SK-N-SH (cell line): ENCODE results near the gene ANXA1. TPM values are rescaled to one million over a fixed set of nuclear protein-coding genes. Genes with fewer than 3 reads are reported as not detected.

Source experiments
- CTCF ChIA-PET: fragments of 300-600, 350-600 bp; formaldehyde crosslinking; extraction: SDS; loops from one replicate; lab custom pipeline; 2021; lab: Yijun Ruan, JAX
- POLR2A ChIA-PET: fragments of 350-600 bp; sonication (Branson Sonifier 250); formaldehyde crosslinking; extraction: SDS; loops from one replicate; lab custom pipeline; 2020; ENCODE audit warnings: antibody characterized with exemption, inconsistent platforms; lab: Yijun Ruan, JAX
- DNase-seq: peaks from one replicate; pipeline ENCODE4 v3.0.0; 2012
- H2AFZ ChIP-seq: fragments of 200-600 bp; sonication (generic); 2 replicates; pipeline ENCODE4 v1.8.1; 2016; ENCODE audit warnings: antibody characterized with exemption, mild to moderate bottlenecking, low read depth
- H3F3A ChIP-seq: fragments of 200-600 bp; sonication (generic); replicated peaks from 2 replicates; pipeline ENCODE3; 2016; ENCODE audit warnings: antibody characterized with exemption, mild to moderate bottlenecking; ENCODE audit not compliant: insufficient read depth
- H3K27ac ChIP-seq, 2 experiments: fragments of 200-500 bp in 1 of 2; fragments of 200-600 bp in 1 of 2; sonication (Bioruptor generic) in 1 of 2; sonication (generic), shearing (Covaris generic) in 1 of 2; 2 replicates each; pipeline versions ENCODE4 v1.5.1 to v1.6.1; 2014 to 2016; ENCODE audit warnings: low read depth in 2 of 2, inconsistent platforms in 1 of 2, low read length in 1 of 2, mild to moderate bottlenecking in 1 of 2, mixed read lengths in 1 of 2
- H3K27me3 ChIP-seq: fragments of 200-600 bp; sonication (generic), shearing (Covaris generic); 2 replicates; pipeline ENCODE4 v1.6.1; 2016; ENCODE audit warnings: mixed run types; ENCODE audit not compliant: insufficient read depth
- H3K36me3 ChIP-seq, 2 experiments: fragments of 200-500 bp in 1 of 2; fragments of 200-600 bp in 1 of 2; sonication (Bioruptor generic) in 1 of 2; sonication (generic) in 1 of 2; replicated peaks in 1 of 2; 2 replicates each; pipeline versions ENCODE3 to v1.5.1; 2014 to 2016; ENCODE audit warnings: low read length in 1 of 2, mild to moderate bottlenecking in 1 of 2; ENCODE audit not compliant: insufficient read depth in 2 of 2, control insufficient read depth in 1 of 2
- H3K4me1 ChIP-seq, 2 experiments: fragments of 200-500 bp in 1 of 2; fragments of 200-600 bp in 1 of 2; sonication (Bioruptor generic) in 1 of 2; sonication (generic), shearing (Covaris generic) in 1 of 2; 2 replicates each; pipeline versions ENCODE4 v1.5.1 to v1.6.1; 2014 to 2016; ENCODE audit warnings: low read depth in 1 of 2, low read length in 1 of 2, mixed run types in 1 of 2; ENCODE audit not compliant: insufficient read depth in 2 of 2, control insufficient read depth in 1 of 2
- H3K4me2 ChIP-seq: fragments of 200-600 bp; sonication (generic), shearing (Covaris generic); 2 replicates; pipeline ENCODE4 v1.6.1; 2017; ENCODE audit warnings: mixed run types
- H3K4me3 ChIP-seq, 2 experiments: fragments of 200-500 bp in 1 of 2; fragments of 200-600 bp in 1 of 2; sonication (Bioruptor generic) in 1 of 2; sonication (generic), shearing (Covaris generic) in 1 of 2; 2 replicates each; pipeline versions ENCODE4 v1.5.1 to v1.8.1; 2014 to 2016; ENCODE audit warnings: low read depth in 2 of 2, inconsistent platforms in 1 of 2, low read length in 1 of 2, mild to moderate bottlenecking in 1 of 2, mixed read lengths in 1 of 2, moderate library complexity in 1 of 2
- H3K79me2 ChIP-seq: fragments of 200-600 bp; sonication (generic); 2 replicates; pipeline ENCODE4 v1.8.1; 2017; ENCODE audit warnings: mild to moderate bottlenecking; ENCODE audit not compliant: insufficient read depth
- H3K9ac ChIP-seq: fragments of 200-600 bp; sonication (generic); 2 replicates; pipeline ENCODE4 v1.6.1; 2017; ENCODE audit warnings: mixed run types
- H3K9me2 ChIP-seq: fragments of 200-600 bp; sonication (generic); 2 replicates; pipeline ENCODE4 v1.6.1; 2017; ENCODE audit warnings: mixed run types
- H3K9me3 ChIP-seq: fragments of 200-600 bp; sonication (generic); 2 replicates; pipeline ENCODE4 v1.6.1; 2017; ENCODE audit warnings: mixed run types, mild to moderate bottlenecking, moderate library complexity
- H4K20me1 ChIP-seq: fragments of 200-600 bp; sonication (generic); 2 replicates; pipeline ENCODE4 v1.6.1; 2017; ENCODE audit warnings: mild to moderate bottlenecking, mixed run types; ENCODE audit not compliant: insufficient read depth
- CHD2 ChIP-seq: fragments of 150-350 bp; IDR thresholded peaks from 2 replicates; pipeline ENCODE4 v1.6.1; 2018; ENCODE audit warnings: low read length; ENCODE audit not compliant: partially characterized antibody
- FOXM1 ChIP-seq: IDR thresholded peaks from 2 replicates; pipeline ENCODE4 v1.4.0; 2012; ENCODE audit warnings: low read depth, mild to moderate bottlenecking
- GABPA ChIP-seq: IDR thresholded peaks from 2 replicates; pipeline ENCODE4 v1.4.0; 2012; ENCODE audit warnings: low read depth, mild to moderate bottlenecking
- NFIC ChIP-seq: IDR thresholded peaks from 2 replicates; pipeline ENCODE4 v1.4.0; 2012; ENCODE audit warnings: borderline replicate concordance
- POLR2AphosphoS5 ChIP-seq: IDR thresholded peaks from 2 replicates; pipeline ENCODE4 v1.6.1; 2012; ENCODE audit warnings: low read depth, low read length
- RAD21 ChIP-seq: IDR thresholded peaks from 2 replicates; pipeline ENCODE4 v1.6.1; 2012; ENCODE audit warnings: mild to moderate bottlenecking, low read length
- TAF1 ChIP-seq: IDR thresholded peaks from 2 replicates; pipeline ENCODE4 v1.6.1; 2012; ENCODE audit warnings: low read depth, mild to moderate bottlenecking, low read length, moderate library complexity, borderline replicate concordance
- WGBS: methylation state at CpG from one replicate; pipeline ENCODE4 v1.1.6; 2017; ENCODE audit warnings: low lambda C conversion rate; 5-methylcytosine and 5-hydroxymethylcytosine counted together
- polyA plus RNA-seq, 3 experiments: library from polyadenylated mRNA; depleted of rRNA; stranded (reverse); fragments of >200 nt; gene quantifications; 2 replicates each; pipeline ENCODE4 v1.2.3, GENCODE V29; 2012
- TF ChIP-seq, protein P1 (sequence below): IDR thresholded peaks from 2 replicates; pipeline ENCODE4 v1.4.0; 2012; ENCODE audit warnings: low read depth, borderline replicate concordance
- TF ChIP-seq, protein P2 (sequence below): IDR thresholded peaks from 2 replicates; pipeline ENCODE4; 2012
- TF ChIP-seq, protein P3 (sequence below): IDR thresholded peaks from 2 replicates; pipeline ENCODE4 v1.6.1; 2012; ENCODE audit warnings: mild to moderate bottlenecking, low read depth, low read length, moderate library complexity
- TF ChIP-seq, protein P4 (sequence below): IDR thresholded peaks from 2 replicates; pipeline ENCODE4 v1.4.0; 2012; ENCODE audit warnings: low read depth, borderline replicate concordance
- TF ChIP-seq, protein P5 (sequence below): IDR thresholded peaks from 2 replicates; pipeline ENCODE4 v1.4.0; 2012; ENCODE audit warnings: low read depth

The ANXA1 gene
- polyA plus RNA-seq, 1 of the 3 experiments (the other 2 are of a cell fraction): 443 TPM

DNA sequence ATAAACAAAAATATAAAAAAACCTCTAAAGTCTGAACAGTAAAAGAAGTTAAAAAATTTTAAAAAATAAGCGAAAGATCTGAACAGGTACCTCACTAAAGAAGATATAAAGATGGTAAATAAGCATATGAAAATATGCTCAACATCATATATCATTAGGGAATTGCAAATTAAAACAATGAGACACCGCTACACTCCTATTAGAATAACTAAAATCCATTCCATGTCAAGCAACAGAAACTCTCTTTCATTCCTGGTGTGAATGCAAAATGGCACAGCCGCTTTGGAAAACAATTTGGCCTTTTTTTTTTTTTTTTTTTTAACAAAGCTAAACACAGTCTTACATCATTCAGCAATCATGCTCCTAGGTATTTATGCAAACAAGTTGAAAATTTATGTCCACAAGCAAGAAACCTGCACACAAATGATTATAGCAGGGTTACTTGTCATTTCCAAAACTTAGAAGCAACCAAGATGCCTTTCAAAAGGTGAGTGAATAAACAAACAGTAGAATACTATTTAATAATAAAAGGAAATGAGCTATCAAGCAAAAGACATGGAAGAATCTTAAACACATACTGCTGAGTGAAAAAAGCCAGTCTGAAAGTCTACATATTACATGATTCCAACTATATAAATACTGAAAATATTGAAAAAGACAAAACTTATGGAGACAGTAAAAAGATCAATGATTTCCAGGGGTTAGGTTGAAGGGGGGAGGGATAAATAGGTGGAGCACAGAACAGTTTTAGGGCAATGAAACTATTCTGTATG, 22.1 kb downstream of the ANXA1 start (continued):
- TF ChIP-seq, protein P1, sequence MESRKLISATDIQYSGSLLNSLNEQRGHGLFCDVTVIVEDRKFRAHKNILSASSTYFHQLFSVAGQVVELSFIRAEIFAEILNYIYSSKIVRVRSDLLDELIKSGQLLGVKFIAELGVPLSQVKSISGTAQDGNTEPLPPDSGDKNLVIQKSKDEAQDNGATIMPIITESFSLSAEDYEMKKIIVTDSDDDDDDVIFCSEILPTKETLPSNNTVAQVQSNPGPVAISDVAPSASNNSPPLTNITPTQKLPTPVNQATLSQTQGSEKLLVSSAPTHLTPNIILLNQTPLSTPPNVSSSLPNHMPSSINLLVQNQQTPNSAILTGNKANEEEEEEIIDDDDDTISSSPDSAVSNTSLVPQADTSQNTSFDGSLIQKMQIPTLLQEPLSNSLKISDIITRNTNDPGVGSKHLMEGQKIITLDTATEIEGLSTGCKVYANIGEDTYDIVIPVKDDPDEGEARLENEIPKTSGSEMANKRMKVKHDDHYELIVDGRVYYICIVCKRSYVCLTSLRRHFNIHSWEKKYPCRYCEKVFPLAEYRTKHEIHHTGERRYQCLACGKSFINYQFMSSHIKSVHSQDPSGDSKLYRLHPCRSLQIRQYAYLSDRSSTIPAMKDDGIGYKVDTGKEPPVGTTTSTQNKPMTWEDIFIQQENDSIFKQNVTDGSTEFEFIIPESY: no peak

DNA sequence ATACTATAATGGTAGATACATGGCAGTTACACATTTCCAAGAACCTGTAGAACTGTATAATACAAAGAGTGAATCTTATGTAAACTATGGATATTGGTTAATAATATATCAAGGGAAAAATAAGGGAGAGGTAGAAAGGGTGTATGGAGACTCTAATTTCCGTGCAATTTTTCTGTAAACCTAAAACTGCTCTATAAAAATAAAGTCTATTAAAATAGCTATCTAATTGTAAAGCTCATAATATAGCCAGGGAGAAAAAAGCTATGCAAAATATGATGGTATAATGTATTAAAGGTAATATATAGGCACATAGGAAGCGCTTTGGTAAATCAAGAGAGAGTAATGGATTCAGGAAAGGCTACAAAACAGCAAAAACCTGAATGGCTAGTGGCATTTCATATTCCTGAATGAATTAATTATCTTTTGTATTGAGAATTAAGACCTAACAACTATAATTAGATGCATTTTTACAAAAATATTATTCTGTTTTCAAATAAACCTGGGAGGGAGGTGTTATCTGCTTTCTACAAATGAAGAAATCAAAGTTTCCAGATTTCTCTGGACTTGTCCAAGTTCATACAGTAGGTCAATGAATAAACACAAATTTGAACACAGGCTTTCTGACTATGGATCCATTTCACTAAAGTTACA, 22.8 kb downstream of the ANXA1 start:
- Histone ChIP-seq H3K4me2 (no peak overlapping the region), H3K27ac (no peak overlapping the region), H3K9ac (no peak overlapping the region), H3K79me2 (no peaks in the 10 kb centered on the region), H3K4me3 (no peak overlapping the region), H3K9me3 (no peaks in the 10 kb centered on the region), H3K9me2 (no peaks in the 10 kb centered on the region), H3F3A (peaks cover 66% of the 10 kb centered on the region), H4K20me1 (no peaks in the 10 kb centered on the region), H3K36me3 (peaks cover 11 to 20% of the 10 kb centered on the region in 2 experiments), H3K4me1 (peaks cover 0 to 8% of the 10 kb centered on the region in 2 experiments; a peak in 1 of 4 replicates), H3K27me3 (no peaks in the 10 kb centered on the region), H2AFZ (no peak overlapping the region)
- no peak for DNase-seq
- POLR2A ChIA-PET: no interaction called here
- no peak for TF ChIP-seq POLR2AphosphoS5
- TF ChIP-seq, protein P2, sequence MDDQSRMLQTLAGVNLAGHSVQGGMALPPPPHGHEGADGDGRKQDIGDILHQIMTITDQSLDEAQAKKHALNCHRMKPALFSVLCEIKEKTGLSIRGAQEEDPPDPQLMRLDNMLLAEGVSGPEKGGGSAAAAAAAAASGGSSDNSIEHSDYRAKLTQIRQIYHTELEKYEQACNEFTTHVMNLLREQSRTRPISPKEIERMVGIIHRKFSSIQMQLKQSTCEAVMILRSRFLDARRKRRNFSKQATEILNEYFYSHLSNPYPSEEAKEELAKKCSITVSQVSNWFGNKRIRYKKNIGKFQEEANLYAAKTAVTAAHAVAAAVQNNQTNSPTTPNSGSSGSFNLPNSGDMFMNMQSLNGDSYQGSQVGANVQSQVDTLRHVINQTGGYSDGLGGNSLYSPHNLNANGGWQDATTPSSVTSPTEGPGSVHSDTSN: no peak
- TF ChIP-seq TAF1: no peak
- TF ChIP-seq GABPA: no peak
- TF ChIP-seq NFIC: no peak
- no peak for TF ChIP-seq FOXM1
- TF ChIP-seq, protein P3, sequence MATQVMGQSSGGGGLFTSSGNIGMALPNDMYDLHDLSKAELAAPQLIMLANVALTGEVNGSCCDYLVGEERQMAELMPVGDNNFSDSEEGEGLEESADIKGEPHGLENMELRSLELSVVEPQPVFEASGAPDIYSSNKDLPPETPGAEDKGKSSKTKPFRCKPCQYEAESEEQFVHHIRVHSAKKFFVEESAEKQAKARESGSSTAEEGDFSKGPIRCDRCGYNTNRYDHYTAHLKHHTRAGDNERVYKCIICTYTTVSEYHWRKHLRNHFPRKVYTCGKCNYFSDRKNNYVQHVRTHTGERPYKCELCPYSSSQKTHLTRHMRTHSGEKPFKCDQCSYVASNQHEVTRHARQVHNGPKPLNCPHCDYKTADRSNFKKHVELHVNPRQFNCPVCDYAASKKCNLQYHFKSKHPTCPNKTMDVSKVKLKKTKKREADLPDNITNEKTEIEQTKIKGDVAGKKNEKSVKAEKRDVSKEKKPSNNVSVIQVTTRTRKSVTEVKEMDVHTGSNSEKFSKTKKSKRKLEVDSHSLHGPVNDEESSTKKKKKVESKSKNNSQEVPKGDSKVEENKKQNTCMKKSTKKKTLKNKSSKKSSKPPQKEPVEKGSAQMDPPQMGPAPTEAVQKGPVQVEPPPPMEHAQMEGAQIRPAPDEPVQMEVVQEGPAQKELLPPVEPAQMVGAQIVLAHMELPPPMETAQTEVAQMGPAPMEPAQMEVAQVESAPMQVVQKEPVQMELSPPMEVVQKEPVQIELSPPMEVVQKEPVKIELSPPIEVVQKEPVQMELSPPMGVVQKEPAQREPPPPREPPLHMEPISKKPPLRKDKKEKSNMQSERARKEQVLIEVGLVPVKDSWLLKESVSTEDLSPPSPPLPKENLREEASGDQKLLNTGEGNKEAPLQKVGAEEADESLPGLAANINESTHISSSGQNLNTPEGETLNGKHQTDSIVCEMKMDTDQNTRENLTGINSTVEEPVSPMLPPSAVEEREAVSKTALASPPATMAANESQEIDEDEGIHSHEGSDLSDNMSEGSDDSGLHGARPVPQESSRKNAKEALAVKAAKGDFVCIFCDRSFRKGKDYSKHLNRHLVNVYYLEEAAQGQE: no peak
- TF ChIP-seq RAD21: no peak
- TF ChIP-seq, protein P4, sequence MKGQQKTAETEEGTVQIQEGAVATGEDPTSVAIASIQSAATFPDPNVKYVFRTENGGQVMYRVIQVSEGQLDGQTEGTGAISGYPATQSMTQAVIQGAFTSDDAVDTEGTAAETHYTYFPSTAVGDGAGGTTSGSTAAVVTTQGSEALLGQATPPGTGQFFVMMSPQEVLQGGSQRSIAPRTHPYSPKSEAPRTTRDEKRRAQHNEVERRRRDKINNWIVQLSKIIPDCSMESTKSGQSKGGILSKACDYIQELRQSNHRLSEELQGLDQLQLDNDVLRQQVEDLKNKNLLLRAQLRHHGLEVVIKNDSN: no peak
- no peak for TF ChIP-seq CHD2
- TF ChIP-seq, protein P1: no peak
- TF ChIP-seq, protein P5, sequence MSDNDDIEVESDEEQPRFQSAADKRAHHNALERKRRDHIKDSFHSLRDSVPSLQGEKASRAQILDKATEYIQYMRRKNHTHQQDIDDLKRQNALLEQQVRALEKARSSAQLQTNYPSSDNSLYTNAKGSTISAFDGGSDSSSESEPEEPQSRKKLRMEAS: no peak
- CTCF ChIA-PET: no interaction called here
- 63% methylated on average over 2 of the region's 2 CpGs for WGBS
